ENCODE data around the gene FER. TPM values are rescaled to one million over a fixed set of nuclear protein-coding genes. Genes with fewer than 3 reads are reported as not detected.
"Not testable (repeated sequence)": the region's sequence is repeated elsewhere in the genome, so short reads cannot be mapped to it uniquely, and the experiment has no call there.

The FER gene
- total RNA-seq, 1 donor from 2014 or later: 35.3 TPM

- H3K4me3 ChIP-seq: no peak overlapping the region
- no peak for TF ChIP-seq CTCF (IDR thresholded peaks at IDR 0.05)
- DNase-seq (no peak), ATAC-seq (no peak)
- no peaks in the 10 kb centered on the region for H3K9me3 ChIP-seq
- no peaks in the 10 kb centered on the region for H3K36me3 ChIP-seq
- H3K4me1 ChIP-seq: no peaks in the 10 kb centered on the region
- intact Hi-C loops (cut with DNase I): no loop called here
- H3K27ac ChIP-seq: no peak overlapping the region
- no peaks in the 10 kb centered on the region for H3K27me3 ChIP-seq (ENCODE audit: low read depth)
Measured at GRCh38 chr5:108857905-108858304, 110.2 kb downstream of the FER start.

- intact Hi-C loops (cut with DNase I): no loop called here
- no peak for ATAC-seq
- H3K27ac ChIP-seq: no peak overlapping the region
- no peaks in the 10 kb centered on the region for H3K36me3 ChIP-seq
- no peaks in the 10 kb centered on the region for H3K4me1 ChIP-seq
- no peaks in the 10 kb centered on the region for H3K9me3 ChIP-seq
- no peak for DNase-seq
- no peak for TF ChIP-seq CTCF (IDR thresholded peaks at IDR 0.05)
- H3K27me3 ChIP-seq (ENCODE audit: low read depth): no peaks in the 10 kb centered on the region
- no peak overlapping the region for H3K4me3 ChIP-seq
Measured at GRCh38 chr5:108858959-108859358, 111.3 kb downstream of the FER start.

- no peaks in the 10 kb centered on the region for H3K4me1 ChIP-seq
- H3K27me3 ChIP-seq (ENCODE audit: low read depth): no peaks in the 10 kb centered on the region
- no peak overlapping the region for H3K27ac ChIP-seq
- intact Hi-C loops (cut with DNase I): no loop called here
- no peak for TF ChIP-seq CTCF (IDR thresholded peaks at IDR 0.05)
- ATAC-seq (no peak), DNase-seq (no peak)
- no peaks in the 10 kb centered on the region for H3K36me3 ChIP-seq
- no peak overlapping the region for H3K4me3 ChIP-seq
- H3K9me3 ChIP-seq: no peaks in the 10 kb centered on the region
Measured at GRCh38 chr5:108862211-108862610, 114.5 kb downstream of the FER start.

- H3K27me3 ChIP-seq (ENCODE audit: low read depth); H3K9me3 ChIP-seq; ATAC-seq; H3K36me3 ChIP-seq; DNase-seq; H3K4me1 ChIP-seq; H3K27ac ChIP-seq; H3K4me3 ChIP-seq; intact Hi-C loops (cut with DNase I): not testable (repeated sequence)
Measured at GRCh38 chr5:108866097-108866496, 118.4 kb downstream of the FER start.

GRCh38 chr5:108867656-108868055 lies 120.0 kb downstream of the FER start:
- DNase-seq (no peak), ATAC-seq (no peak)
- no peak for TF ChIP-seq CTCF (IDR thresholded peaks at IDR 0.05)
- Histone ChIP-seq H3K27ac (no peak overlapping the region), H3K9me3 (no peaks in the 10 kb centered on the region), H3K4me1 (no peaks in the 10 kb centered on the region), H3K36me3 (no peaks in the 10 kb centered on the region), H3K4me3 (no peak overlapping the region), H3K27me3 (ENCODE audit: low read depth) (no peaks in the 10 kb centered on the region)
- intact Hi-C loops (cut with DNase I): no loop called here

GRCh38 chr5:108869066-108869465 lies 121.4 kb downstream of the FER start:
- no peaks in the 10 kb centered on the region for H3K4me1 ChIP-seq
- H3K27ac ChIP-seq: no peak overlapping the region
- intact Hi-C loops (cut with DNase I): no loop called here
- H3K9me3 ChIP-seq: no peaks in the 10 kb centered on the region
- no peak for DNase-seq
- ATAC-seq: no peak
- no peak overlapping the region for H3K4me3 ChIP-seq
- H3K36me3 ChIP-seq: no peaks in the 10 kb centered on the region
- H3K27me3 ChIP-seq (ENCODE audit: low read depth): no peaks in the 10 kb centered on the region
- no peak for TF ChIP-seq CTCF (IDR thresholded peaks at IDR 0.05)

All from lower lobe of right lung (tissue), 2 donors.